Ectodermal cell (in vitro differentiated cells): ENCODE data around the gene TRPM8.

Experiments
- H3K27ac ChIP-seq: 2 replicates; pipeline ENCODE4 v1.7.0; 2013; ENCODE audit warnings: mild to moderate bottlenecking, low read depth, low read length; ENCODE audit not compliant: insufficient read depth, poor library complexity, severe bottlenecking
- H3K27me3 ChIP-seq: 2 replicates; pipeline ENCODE4 v1.7.0; 2013; ENCODE audit warnings: mild to moderate bottlenecking, low read length; ENCODE audit not compliant: insufficient read depth, control insufficient read depth, poor library complexity, severe bottlenecking
- H3K36me3 ChIP-seq: one replicate; pipeline ENCODE4 v1.7.0; 2013; ENCODE audit warnings: low read length; ENCODE audit not compliant: control insufficient read depth, insufficient read depth
- H3K4me1 ChIP-seq: one replicate; pipeline ENCODE4 v1.7.0; 2013; ENCODE audit warnings: low read length; ENCODE audit not compliant: control insufficient read depth, insufficient read depth
- H3K4me3 ChIP-seq: 2 replicates; pipeline ENCODE4 v1.7.0; 2013; ENCODE audit warnings: low read depth, low read length, control low read depth; ENCODE audit not compliant: insufficient read depth
- H3K9me3 ChIP-seq: 2 replicates; pipeline ENCODE4 v1.7.0; 2013; ENCODE audit warnings: mild to moderate bottlenecking, low read length, moderate library complexity; ENCODE audit not compliant: control insufficient read depth
- WGBS, 2 experiments: methylation state at CpG; one replicate each; pipeline ENCODE4 v1.1.7; 2013; ENCODE audit warnings: missing lambda C conversion rate in 2 of 2; 5-methylcytosine and 5-hydroxymethylcytosine counted together

TRPM8 gene

GRCh38 chr2:233912691-233913423, 4.3 kb upstream of the TRPM8 start:
- H3K4me3 ChIP-seq = no peak overlapping the region
- H3K4me1 ChIP-seq = peaks cover 6% of the 10 kb centered on the region
- no peaks in the 10 kb centered on the region for H3K36me3 ChIP-seq
- no peak overlapping the region for H3K27ac ChIP-seq
- WGBS, 2 experiments = 27 to 28% methylated on average over 9 of the region's 9 CpGs
- no peaks in the 10 kb centered on the region for H3K27me3 ChIP-seq
- H3K9me3 ChIP-seq = no peaks in the 10 kb centered on the region

GRCh38 chr2:233915128-233915527, 2.0 kb upstream of the TRPM8 start:
- Histone ChIP-seq H3K27me3 (no peaks in the 10 kb centered on the region), H3K27ac (no peak overlapping the region), H3K36me3 (no peaks in the 10 kb centered on the region), H3K4me3 (no peak overlapping the region), H3K9me3 (no peaks in the 10 kb centered on the region), H3K4me1 (peaks cover 16% of the 10 kb centered on the region)
- 20 to 33% methylated on average over 2 of the region's 2 CpGs for WGBS, 2 experiments

- Histone ChIP-seq H3K4me3 (no peak overlapping the region), H3K27ac (no peak overlapping the region), H3K4me1 (peaks cover 16% of the 10 kb centered on the region), H3K9me3 (no peaks in the 10 kb centered on the region), H3K36me3 (no peaks in the 10 kb centered on the region), H3K27me3 (no peaks in the 10 kb centered on the region)
- WGBS, 2 experiments = no CpG with 5 or more reads among the region's 1 CpG
Observed at GRCh38 chr2:233919319-233919718, 2.1 kb downstream of the TRPM8 start.

GRCh38 chr2:233919938-233920337, 2.8 kb downstream of the TRPM8 start:
- 96 to 97% methylated on average over 3 of the region's 3 CpGs for WGBS, 2 experiments
- Histone ChIP-seq H3K4me1 (peaks cover 18% of the 10 kb centered on the region), H3K27ac (no peak overlapping the region), H3K27me3 (no peaks in the 10 kb centered on the region), H3K36me3 (no peaks in the 10 kb centered on the region), H3K4me3 (no peak overlapping the region), H3K9me3 (no peaks in the 10 kb centered on the region)

- 91% methylated on average over 1 of the region's 1 CpG for WGBS, 2 experiments
- Histone ChIP-seq H3K4me3 (no peak overlapping the region), H3K9me3 (no peaks in the 10 kb centered on the region), H3K36me3 (no peaks in the 10 kb centered on the region), H3K27me3 (no peaks in the 10 kb centered on the region), H3K4me1 (peaks cover 16% of the 10 kb centered on the region), H3K27ac (no peak overlapping the region)
Observed at GRCh38 chr2:233922471-233922870, 5.3 kb downstream of the TRPM8 start.

- H3K4me3 ChIP-seq = no peak overlapping the region
- WGBS, 2 experiments = 70 to 71% methylated on average over 7 of the region's 7 CpGs
Observed at GRCh38 chr2:233925402-233925801, 8.2 kb downstream of the TRPM8 start.

GRCh38 chr2:233926806-233927205, 9.6 kb downstream of the TRPM8 start:
- Histone ChIP-seq H3K36me3 (no peaks in the 10 kb centered on the region), H3K4me3 (no peak overlapping the region), H3K4me1 (peaks cover 3% of the 10 kb centered on the region), H3K27me3 (no peaks in the 10 kb centered on the region), H3K27ac (no peak overlapping the region), H3K9me3 (no peaks in the 10 kb centered on the region)
- 94 to 98% methylated on average over 4 of the region's 4 CpGs for WGBS, 2 experiments

More at GRCh38 chr2:233925402-233925801, 8.2 kb downstream of the TRPM8 start:
- H3K9me3 ChIP-seq = no peaks in the 10 kb centered on the region
- no peaks in the 10 kb centered on the region for H3K27me3 ChIP-seq
- no peaks in the 10 kb centered on the region for H3K36me3 ChIP-seq
- H3K27ac ChIP-seq = no peak overlapping the region
- peaks cover 3% of the 10 kb centered on the region for H3K4me1 ChIP-seq

GRCh38 chr2:233928594-233929351, 11.6 kb downstream of the TRPM8 start:
- H3K9me3 ChIP-seq = no peaks in the 10 kb centered on the region
- H3K4me3 ChIP-seq = no peak overlapping the region
- WGBS, 2 experiments = 50 to 52% methylated on average over 7 of the region's 7 CpGs
- no peak overlapping the region for H3K27ac ChIP-seq
- H3K27me3 ChIP-seq = no peaks in the 10 kb centered on the region
- peaks cover 3% of the 10 kb centered on the region for H3K4me1 ChIP-seq
- no peaks in the 10 kb centered on the region for H3K36me3 ChIP-seq

GRCh38 chr2:233929352-233930022, 12.3 kb downstream of the TRPM8 start:
- H3K36me3 ChIP-seq = no peaks in the 10 kb centered on the region
- no peaks in the 10 kb centered on the region for H3K9me3 ChIP-seq
- H3K27ac ChIP-seq = no peak overlapping the region
- 39 to 45% methylated on average over 4 of the region's 4 CpGs for WGBS, 2 experiments
- no peak overlapping the region for H3K4me3 ChIP-seq
- peaks cover 3% of the 10 kb centered on the region for H3K4me1 ChIP-seq
- H3K27me3 ChIP-seq = no peaks in the 10 kb centered on the region

GRCh38 chr2:233934524-233934923, 17.4 kb downstream of the TRPM8 start:
- H3K27me3 ChIP-seq = peaks cover 4% of the 10 kb centered on the region
- H3K4me1 ChIP-seq = no peaks in the 10 kb centered on the region
- 94 to 100% methylated on average over 1 of the region's 1 CpG for WGBS, 2 experiments
- no peaks in the 10 kb centered on the region for H3K9me3 ChIP-seq
- no peak overlapping the region for H3K4me3 ChIP-seq
- no peak overlapping the region for H3K27ac ChIP-seq
- peaks cover 3% of the 10 kb centered on the region for H3K36me3 ChIP-seq
